ENCODE data around the gene CIDEA.
"Not testable (repeated sequence)": the region's sequence is repeated elsewhere in the genome, so short reads cannot be mapped to it uniquely, and the experiment has no call there.

Gene CIDEA

DNA sequence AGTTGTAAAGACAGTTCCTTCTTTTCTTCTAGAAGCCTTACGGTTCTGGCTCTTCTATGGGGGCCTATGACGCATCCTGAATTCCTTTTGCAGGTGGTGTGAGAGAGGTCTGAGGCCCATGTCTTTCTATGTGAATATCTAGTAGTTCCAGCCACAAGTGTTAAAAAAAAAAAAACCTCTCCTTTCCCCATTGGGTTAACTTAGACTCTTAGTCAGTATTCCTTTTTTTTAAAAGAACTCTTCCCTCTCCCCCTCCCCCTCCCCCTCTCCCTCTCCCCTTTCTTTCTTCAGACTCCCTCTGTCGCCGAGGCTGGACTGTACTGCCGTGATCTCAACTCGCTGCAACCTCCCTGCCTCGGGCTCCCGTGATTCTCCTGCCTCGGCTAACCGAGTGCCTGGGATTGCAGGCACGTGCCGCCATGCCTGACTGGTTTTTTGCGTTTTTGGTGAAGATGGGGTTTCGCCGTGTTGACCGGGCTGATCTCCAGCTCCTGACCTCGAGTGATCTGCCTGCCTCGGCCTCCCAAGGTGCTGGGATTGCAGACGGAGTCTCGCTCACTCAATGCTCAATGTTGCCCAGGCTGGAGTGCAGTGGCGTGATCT lies 11.4 kb upstream of the CIDEA start:
- no peak for DNase-seq

DNA sequence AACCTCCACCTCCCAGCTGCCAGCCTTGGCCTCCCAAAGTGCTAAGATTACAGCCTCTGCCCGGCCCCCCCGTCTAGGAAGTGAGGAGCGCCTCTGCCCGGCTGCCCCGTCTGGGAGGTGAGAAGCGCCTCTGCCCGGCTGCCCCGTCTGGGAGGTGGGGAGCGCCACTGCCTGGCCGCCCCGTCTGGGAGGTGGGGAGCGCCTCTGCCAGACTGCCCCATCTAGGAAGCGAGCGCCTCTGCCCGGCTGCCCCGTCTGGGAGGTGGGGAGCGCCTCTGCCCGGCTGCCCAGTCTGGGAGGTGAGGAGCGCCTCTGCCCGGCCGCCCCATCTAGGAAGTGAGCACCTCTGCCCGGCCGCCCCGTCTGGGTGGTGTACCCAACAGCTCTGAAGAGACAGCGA lies 10.9 kb upstream of the CIDEA start:
- DNase-seq, result not testable (repeated sequence)

DNA sequence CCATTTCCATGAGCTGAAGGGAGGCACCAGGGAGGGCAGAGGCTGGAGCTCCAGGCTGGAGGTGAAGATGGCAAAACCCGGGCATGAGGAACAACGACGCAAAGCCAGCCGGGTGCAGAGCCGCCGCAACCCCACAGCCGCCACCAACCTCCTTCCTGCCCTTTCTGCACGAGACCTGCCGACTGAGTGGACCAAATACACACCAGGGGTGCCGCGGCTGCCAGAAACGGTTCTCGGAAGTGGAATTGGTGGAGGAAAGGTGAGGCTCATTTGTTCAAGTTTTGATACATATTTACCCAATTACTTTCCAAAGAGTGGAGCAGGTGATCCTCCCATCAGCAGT lies 8.4 kb upstream of the CIDEA start:
- no peak for DNase-seq

DNA sequence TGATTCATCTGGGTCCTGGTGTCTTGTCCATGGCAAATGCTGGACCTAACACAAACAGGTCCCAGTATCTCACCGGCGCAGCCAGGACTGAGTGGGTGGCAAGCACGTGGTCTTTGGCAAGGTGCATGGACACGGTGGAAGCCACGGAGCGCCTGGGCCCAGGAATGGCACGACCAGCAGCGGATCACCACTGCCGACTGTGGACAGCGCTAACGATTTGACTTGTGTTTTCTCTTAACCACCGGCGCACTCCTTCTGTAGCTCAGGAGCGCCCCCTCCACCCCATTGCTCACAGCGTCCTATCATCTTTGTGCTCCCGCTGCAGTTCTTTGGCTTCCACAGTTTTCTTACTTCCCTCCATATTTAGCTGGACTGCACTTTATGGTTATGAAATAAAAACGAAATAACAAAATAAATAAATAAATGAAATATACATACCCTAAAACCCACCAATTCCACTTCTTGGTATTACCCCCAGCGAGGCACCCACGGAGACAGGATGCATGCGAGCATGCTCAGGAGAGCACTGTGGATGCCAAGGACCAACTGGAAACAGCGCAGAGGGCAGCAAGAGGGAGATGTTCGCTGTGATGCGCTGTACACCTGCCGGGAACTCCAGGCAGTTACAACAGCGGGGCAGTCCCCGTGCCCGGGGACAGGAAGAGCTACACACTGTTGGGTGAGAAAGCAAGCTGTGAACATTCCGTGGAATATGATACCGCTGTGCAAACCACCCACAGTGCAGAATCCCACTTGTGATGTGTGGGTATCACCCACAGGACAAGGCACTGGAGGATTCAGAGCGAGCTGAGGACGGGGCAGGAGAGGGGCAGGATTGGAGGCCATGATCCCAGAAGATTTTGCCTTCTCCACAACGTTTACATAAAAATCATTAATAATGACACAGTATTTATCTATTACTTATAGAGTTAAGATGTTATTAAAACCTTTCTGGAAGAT lies 7.0 kb upstream of the CIDEA start:
- DNase-seq, result peak; percentile 19

DNA sequence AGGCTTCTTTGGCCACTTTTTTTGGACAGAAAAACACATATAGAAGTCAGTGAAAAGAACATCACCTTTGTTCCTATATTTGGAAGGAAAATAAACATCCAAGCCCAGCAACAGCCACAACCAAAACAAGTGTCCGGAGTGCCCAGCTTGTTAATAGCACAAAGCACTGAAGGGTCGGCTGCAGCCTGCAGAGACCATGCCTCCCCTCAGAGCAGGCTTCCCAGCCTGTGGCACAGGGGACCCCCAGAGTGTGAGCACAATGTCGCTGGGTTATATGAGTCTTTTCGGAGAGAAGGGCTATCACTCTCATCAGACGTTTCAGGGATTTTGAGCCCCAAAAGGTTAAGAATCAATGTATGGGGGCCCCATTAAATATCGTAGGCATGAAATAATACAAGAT lies 6.2 kb upstream of the CIDEA start:
- no peak for DNase-seq

DNA sequence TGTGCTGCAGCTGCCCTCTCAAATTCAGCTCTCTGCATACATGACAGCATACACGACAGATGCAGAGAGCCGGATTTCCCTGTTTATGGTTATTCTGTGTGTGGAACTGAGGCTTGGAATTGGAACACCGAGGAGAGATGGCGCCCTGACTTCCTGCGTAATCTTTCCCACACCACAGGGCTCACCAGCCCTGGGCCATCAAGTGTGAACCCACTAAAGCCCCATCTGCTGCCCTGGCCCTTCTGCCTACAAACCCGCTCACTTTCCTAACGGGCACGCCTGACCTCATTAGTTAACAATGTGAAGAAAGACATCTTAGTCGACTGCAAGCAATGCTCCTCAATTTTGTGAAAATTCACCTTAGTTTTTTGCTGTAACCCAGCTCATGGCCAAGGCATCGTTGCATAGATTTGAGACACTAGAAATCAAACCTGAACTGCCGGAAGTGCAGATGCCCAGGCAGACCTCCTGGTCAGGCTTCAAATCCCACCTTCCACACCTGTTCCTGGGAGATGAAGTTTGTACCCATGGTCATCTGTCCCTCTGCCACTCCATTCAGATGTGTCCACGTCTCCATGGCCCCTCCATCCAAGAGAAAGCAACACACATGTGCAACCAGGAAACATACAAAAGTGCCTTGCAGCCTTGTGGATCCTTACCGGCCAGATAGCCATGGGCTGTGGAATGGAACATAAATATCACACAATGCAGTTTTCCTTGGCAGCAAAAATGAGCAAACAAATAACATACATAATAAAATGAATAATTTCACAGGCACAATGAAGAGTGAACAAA lies 5.0 kb upstream of the CIDEA start:
- no peak for DNase-seq

DNA sequence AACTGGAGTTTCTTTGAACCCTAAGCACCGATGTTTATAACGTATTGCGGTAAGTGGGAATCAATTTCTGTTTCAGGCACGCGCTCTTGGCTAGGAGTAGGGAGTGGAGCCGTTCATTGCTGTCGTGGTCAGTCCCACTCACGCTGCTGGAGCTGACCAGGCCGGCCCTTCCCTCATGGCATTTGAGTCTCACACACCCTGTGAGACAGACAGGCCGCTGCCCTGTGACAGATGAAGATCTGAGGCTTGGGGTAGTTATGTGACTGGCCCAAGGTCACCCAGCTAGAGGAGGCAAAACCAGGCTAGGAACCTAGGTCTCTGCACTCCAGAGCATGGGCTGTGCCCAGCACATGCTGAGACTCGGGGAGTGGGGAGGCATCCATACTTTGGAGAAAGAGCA lies 2.9 kb upstream of the CIDEA start:
- no peak for DNase-seq

DNA sequence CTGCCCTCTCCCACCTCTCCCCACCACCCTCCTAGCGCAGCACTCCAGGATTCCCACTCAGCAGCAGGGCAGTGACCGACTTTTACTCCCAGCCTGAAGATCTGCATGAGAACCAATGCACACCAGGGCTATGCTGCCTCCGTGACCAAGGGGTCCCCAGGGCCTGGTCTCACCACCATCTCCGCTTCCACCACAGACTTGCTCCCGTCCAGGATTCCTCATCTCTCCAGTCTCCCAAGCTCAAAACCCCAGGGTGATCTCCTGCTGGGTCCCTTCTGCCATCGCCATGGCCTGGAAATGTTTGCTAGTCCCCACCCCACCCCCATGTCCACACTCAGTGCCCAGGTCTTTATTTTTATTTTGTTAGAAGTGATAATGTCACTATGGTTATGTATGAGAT lies 2.1 kb upstream of the CIDEA start:
- DNase-seq, result no peak

DNA sequence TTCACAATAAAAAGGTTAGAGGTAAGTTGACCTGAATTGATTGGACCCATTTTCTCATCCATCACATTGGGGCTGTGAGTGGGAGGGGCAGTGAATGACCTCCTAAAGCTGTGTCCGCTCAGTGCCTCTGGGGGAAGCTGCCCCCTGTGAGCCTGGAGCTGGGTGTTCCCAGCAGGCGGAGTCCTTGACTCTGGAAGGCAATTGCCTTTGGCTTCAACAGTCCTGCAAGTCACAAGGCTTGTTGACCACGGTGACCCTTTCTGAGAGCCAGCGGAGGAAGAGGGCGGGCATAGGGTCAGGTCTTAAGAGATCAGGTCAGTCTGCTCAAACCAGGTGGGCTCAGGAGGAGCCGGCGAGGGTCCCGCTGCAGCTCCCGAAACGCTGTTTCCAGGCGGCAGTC lies 1.1 kb upstream of the CIDEA start:
- DNase-seq, result no peak

DNA sequence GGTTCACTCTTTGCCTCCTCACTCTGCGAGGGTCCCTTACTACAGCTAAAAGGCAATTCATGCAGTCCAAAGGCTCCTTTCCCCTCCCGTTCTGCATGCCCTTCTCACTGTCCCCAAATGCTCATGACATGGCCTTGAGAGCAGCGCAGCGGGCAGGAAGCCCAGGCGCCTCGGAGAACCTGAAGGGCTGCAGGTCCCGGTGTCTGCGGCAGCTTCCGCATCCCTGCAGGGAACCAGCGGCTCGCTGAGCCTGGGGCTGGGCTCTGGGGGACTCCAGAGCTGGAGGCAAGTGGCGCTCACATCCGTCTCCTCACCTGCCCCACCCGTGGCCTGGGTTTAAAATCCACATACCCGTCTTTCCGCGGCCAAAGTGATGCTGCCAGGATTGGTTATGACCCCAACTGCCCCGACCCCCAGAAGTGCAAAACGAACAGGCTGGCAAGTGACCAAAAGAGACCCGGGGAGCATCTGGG lies 462 bp upstream of the CIDEA start:
- DNase-seq, result no peak

DNA sequence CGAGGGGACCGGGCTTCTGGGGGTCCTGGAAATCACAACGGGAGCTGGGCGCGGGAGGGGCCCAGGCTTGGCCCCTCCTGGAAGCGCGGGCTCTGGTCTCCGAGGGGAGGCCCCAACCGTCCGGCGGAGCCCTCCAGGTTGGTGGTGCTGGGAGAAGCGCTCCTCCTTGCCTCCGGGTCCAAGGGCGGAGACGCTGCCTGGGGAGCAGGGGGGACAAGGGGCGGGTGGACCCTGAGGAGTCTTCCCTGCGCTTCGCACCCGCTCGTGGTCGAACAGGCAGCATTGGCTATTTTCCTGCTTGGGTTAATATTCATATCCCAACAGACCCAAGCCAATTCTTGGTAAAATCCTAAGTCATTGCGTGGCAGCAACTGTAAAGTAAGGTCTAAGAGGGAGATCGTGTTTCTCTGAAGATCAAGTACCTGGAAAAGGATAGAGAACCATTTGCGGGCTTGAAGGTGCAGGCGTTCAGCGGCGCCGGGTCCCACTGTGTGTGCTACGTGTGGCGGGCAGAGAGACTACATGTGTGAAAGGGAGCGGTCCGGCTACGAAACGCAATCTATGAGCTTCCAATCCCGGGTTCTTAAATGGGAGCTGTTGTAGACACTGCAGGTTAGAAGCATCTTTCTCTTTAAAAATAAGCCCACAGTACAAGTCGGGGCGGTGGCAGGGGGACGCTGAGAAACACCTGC lies 805 bp downstream of the CIDEA start:
- no peak for DNase-seq

DNA sequence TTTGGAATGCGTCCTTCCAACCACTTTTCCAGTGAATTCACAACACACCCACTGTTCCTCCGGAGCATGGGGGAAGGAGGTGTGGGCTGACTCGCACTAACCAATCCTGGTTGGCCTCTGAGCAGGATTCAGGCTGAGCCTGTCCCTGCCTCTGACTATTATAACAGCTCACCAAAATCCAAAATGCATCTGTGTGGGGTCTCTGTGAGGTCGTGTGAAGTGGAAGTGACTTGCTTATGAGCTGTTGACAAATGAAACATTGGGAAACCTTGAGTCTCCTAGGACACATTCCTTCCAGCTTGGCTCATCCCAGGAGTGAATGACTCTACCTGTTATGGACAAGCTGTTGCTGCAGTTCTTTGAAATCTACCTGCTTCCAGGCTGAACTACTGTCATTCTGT lies 1.5 kb downstream of the CIDEA start:
- no peak for DNase-seq

DNA sequence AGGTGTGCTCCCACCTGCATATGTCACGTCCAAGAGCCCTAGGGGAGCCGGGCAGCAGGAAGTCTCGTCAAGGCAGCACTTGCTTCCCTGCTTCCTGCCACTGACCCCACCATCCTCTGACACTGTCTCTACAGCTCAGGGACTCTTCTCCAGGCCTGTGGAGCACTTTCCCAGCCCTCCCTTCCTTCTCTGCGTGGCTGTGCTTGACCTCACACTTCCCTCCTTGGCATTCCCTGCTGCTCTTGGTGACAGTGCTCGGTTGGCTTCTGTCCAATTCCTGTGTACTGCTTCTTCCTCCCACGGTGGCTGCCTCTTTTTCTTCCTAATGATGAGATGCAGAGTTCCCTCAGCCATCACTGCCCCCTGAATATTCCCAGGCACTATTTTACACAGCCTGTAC lies 2.8 kb downstream of the CIDEA start:
- peak; percentile 14 for DNase-seq

DNA sequence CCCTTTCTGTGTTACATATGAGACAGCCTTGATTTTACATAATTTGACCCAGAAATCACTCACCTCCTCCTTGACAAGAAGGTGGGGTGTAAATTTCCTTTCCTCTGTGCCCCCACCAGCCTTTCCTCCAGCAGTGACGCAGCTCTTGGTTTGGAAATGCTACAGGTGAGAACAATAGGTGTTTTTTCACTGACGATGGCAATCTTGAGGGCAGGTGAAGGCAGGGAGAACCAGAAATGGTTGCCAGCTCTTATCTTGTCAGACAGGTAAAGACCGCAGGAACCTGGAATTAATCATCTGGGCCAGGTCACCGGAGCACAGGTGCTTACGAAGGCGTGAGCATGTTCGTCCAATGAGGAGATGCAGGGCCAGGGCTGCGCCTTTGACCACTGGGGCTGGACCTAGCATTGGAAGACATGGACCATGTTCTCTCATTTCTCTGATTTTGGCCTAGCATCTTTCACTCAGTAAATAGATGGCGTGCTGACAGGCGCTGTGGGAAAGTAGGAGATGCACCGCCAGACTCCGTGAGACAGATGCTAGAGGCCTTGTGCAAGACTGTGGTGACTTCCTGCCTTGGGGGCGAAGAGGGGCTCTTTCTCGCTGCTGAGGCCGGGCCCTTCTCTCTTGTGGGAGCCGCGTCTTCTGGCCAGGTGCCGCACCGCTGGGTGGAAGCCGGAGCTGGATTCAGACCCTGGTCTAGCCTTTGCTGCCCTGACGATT lies 4.0 kb downstream of the CIDEA start:
- DNase-seq, result no peak

DNA sequence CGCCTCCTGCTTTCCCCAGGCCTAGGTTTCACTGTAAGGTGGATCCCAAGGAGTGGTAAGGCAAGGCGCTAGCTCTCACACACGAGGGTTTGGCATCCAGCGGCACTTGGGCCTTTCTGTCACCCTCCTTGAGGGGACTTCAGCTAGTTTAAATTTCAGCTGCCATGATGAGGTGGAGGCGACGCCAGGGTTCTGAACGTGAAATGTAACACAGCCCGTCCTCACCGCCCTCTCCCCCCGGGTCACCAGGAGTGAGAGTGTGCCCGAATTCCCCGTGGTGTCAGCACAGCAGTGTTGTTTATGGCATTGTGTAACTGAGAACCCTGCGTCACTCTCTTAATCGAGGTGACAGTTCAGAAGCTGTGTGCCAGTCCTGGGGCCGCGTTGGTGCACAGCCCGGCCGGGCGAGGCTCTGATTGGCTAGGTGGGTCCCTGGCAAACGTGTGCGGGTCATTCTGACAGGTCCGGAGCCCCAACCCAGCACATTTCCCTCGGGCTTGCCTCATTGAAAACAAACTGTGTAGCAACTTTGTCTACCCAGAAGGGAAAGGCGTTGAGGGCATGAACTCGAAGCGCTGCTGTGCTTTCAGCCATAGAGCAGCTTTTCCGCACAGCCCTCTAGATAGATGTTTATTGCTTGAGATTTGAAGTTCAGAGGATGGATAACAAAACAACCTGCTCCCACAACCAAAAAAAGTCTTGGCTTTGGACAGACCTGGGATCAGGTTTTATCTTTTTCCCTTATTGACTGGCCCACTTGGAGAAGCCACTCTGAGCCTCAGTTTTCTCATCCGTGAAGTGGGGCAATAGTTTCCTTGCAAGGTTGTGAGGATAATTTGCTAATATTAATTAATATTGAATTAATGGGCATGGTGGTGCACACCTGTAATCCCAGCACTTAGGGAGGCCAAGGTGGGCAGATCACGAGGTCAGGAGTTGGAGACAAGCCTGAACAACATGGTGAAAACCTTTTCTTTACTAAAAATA lies 4.9 kb downstream of the CIDEA start:
- no peak for DNase-seq

DNA sequence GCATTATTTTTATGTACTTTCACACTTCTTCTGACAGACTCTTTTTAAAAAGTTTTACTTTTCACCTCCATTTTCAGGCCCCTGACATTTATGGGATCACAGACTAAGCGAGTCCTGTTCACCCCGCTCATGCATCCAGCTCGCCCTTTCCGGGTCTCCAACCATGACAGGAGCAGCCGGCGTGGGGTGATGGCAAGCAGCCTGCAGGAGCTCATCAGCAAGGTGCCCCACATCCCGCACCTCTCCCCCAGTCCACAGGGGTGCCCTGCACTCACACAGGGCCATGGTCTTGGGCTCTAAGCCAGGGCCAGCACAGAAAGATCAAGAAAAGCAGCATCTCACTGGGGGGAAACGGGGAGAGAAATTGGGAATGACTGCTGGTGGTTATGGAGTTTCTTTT lies 8.6 kb downstream of the CIDEA start:
- DNase-seq, result no peak

DNA sequence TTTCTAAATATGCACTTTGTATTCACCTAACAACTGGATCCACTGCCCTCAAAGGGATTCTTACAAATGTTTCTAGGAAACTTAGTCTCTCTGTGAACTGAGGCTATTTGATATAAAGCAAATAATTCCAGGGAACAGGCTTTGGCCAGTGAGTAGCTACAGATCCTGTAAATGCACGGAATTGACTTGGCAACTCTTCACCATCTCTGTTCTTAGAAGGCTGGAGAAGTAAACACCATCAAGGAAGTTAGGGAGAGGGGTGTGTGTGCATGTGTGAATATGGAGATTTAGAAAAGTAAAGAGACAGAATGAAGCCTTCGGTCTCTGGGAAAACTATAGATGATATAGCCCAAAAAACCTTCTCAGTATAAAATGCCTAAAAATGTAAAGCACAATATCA lies 10.7 kb downstream of the CIDEA start:
- no peak for DNase-seq

DNA sequence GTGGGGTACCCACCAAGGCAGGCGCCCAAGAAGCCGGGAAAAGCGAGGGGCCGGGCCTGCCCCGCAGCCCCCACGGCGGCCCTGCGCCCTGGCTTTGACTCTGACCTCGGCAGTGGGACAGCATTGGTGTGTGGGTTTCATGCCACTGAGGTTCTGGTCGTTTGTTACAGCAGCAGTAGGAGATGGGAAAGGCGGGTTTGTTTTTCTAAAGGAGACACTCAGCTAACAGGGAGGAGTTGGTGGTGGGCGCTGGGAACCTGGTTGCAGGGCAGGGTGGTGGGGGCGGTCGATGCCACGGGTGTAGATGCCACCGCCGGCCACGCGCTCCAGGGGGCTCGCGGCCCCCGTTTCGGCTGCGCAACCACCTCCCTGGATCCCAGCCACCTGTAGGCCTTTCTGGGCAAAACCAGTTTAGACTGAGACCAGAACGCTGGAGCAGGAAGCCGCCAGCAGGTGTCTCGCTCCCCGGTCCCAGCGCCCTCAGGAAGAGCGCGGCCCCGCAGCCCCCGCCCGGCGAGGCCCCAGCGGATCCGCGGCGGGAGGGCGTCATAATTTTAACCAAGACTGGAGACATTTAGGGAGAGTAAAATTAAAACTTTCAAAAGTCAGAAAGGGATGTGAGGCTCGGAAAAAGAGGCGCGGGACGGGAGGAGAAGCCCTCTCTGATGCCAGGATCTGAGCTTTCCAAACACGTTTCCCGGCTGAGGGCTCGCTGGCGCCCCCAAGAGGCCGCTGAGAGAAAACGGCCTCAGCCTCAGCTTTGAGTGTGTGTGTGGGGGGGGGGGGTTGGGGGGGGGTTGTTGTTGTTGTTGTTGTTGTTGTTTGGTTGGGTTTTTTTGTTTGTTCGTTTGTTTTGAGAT lies 17.4 kb downstream of the CIDEA start:
- DNase-seq, result peak; percentile 89

DNA sequence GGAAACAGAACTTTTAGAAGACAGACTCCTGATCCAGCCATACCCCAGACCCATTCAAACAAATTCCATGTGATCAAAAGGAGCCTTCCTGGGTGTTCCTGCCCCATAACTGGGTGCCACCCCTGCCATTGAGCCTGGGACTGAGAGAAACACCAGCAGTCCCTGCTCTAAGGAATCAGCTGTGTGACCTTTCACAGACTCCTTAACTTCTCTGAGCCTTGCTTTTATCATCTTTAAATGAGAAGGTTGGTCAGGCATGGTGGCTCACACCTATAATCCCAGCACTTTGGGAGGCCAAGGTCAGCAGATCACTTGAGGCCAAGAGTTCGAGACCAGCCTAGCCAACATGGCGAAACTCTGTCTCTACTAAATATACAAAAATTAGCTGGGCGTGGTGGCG lies 20.6 kb downstream of the CIDEA start:
- DNase-seq, result no peak

Data from OCI-M1 (cell line).